GM23338 (cell line): ENCODE measurements around the gene ESR2. TPM values are rescaled to one million over a fixed set of nuclear protein-coding genes. Genes with fewer than 3 reads are reported as not detected.

Source experiments
- ATAC-seq: fragments of 200-7000 bp; cut with Tn5 transposase; 3 replicates; pipeline ENCODE4 v1.9.1; 2020
- DNase-seq: peaks from one replicate; pipeline ENCODE4 v3.0.0-alpha.2; 2015; ENCODE audit warnings: low spot score
- H2AFZ ChIP-seq: fragments of 200-600 bp; sonication (generic); 2 replicates; pipeline ENCODE4 v1.8.0; 2016; ENCODE audit warnings: antibody characterized with exemption, mild to moderate bottlenecking, moderate library complexity
- H3F3A ChIP-seq: fragments of 200-600 bp; sonication (generic); replicated peaks from 2 replicates; pipeline ENCODE4 v1.8.0; 2017; ENCODE audit warnings: antibody characterized with exemption, mixed run types, low read depth
- H3K27ac ChIP-seq: fragments of 200-600 bp; sonication (generic); 2 replicates; pipeline ENCODE4 v1.6.1; 2016; ENCODE audit warnings: low read depth
- H3K27me3 ChIP-seq: fragments of 200-600 bp; sonication (generic); 2 replicates; pipeline ENCODE4 v1.8.0; 2016; ENCODE audit warnings: mild to moderate bottlenecking, mixed run types, moderate library complexity; ENCODE audit not compliant: insufficient read depth
- H3K36me3 ChIP-seq: fragments of 200-600 bp; sonication (generic); 2 replicates; pipeline ENCODE4 v1.8.0; 2016; ENCODE audit warnings: mild to moderate bottlenecking; ENCODE audit not compliant: insufficient read depth
- H3K4me1 ChIP-seq: fragments of 200-600 bp; sonication (generic); 2 replicates; pipeline ENCODE4 v1.8.0; 2016; ENCODE audit warnings: mild to moderate bottlenecking, moderate library complexity; ENCODE audit not compliant: insufficient read depth
- H3K4me2 ChIP-seq: fragments of 200-600 bp; sonication (generic); 2 replicates; pipeline ENCODE4 v1.7.1; 2017; ENCODE audit warnings: mixed run types
- H3K4me3 ChIP-seq: fragments of 200-600 bp; sonication (generic); 2 replicates; pipeline ENCODE4 v1.6.1; 2016; ENCODE audit warnings: mixed run types
- H3K79me2 ChIP-seq: fragments of 200-600 bp; sonication (generic); replicated peaks from 2 replicates; pipeline ENCODE4 v1.8.0; 2017; ENCODE audit warnings: mild to moderate bottlenecking; ENCODE audit not compliant: insufficient read depth
- H3K9me2 ChIP-seq: fragments of 200-600 bp; sonication (generic); 2 replicates; pipeline ENCODE4 v1.8.0; 2017; ENCODE audit not compliant: insufficient read depth
- H4K20me1 ChIP-seq: fragments of 200-600 bp; sonication (generic); replicated peaks from 2 replicates; pipeline ENCODE4 v1.8.0; 2017; ENCODE audit warnings: mild to moderate bottlenecking; ENCODE audit not compliant: insufficient read depth
- H3K27ac Mint-ChIP-seq: 2 replicates; pipeline ENCODE4 v1.8.0; 2020; ENCODE audit warnings: inconsistent platforms, mild to moderate bottlenecking, moderate library complexity, mixed read lengths
- H3K27me3 Mint-ChIP-seq: 3 replicates; pipeline ENCODE4 v1.8.0; 2022; ENCODE audit warnings: low read depth, mild to moderate bottlenecking, moderate library complexity, mixed read lengths, inconsistent platforms; ENCODE audit not compliant: insufficient read depth, poor library complexity
- H3K36me3 Mint-ChIP-seq: 3 replicates; pipeline ENCODE4 v1.8.0; 2021; ENCODE audit warnings: low read depth, mild to moderate bottlenecking, inconsistent platforms, moderate library complexity, mixed read lengths
- H3K4me1 Mint-ChIP-seq: 3 replicates; pipeline ENCODE4 v1.8.0; 2020; ENCODE audit warnings: mild to moderate bottlenecking, inconsistent platforms, mixed read lengths
- H3K4me3 Mint-ChIP-seq: 3 replicates; pipeline ENCODE4 v1.8.0; 2021; ENCODE audit warnings: moderate library complexity, mild to moderate bottlenecking, inconsistent platforms, mixed read lengths
- H3K9me3 Mint-ChIP-seq: 3 replicates; pipeline ENCODE4 v1.8.0; 2020; ENCODE audit warnings: moderate library complexity, mild to moderate bottlenecking, inconsistent platforms, mixed read lengths
- CREB1 ChIP-seq: fragments of 250-450 bp; sonication (Bioruptor Pico); IDR thresholded peaks from 2 replicates; pipeline ENCODE4 v1.5.0; 2020; ENCODE audit warnings: low read depth, mild to moderate bottlenecking, moderate library complexity
- CTCF ChIP-seq, 2 experiments: fragments of 200-600 bp in 1 of 2; sonication (generic) in 1 of 2; conservative IDR thresholded peaks; 2 replicates each; pipeline versions ENCODE4 v1.5.1 to v1.6.1; 2016 to 2017; ENCODE audit warnings: antibody characterized with exemption in 2 of 2, low read depth in 2 of 2, mild to moderate bottlenecking in 2 of 2, moderate library complexity in 1 of 2
- EZH2 ChIP-seq: fragments of 200-600 bp; sonication (generic); IDR thresholded peaks from one replicate; pipeline ENCODE4 v1.8.0; 2017; ENCODE audit warnings: antibody characterized with exemption, mild to moderate bottlenecking, low read depth; ENCODE audit not compliant: unreplicated experiment
- EZH2phosphoT487 ChIP-seq: fragments of 200-600 bp; sonication (generic); IDR thresholded peaks from one replicate; pipeline ENCODE4 v1.8.1; 2018; ENCODE audit warnings: antibody characterized with exemption; ENCODE audit not compliant: unreplicated experiment
- JUNB ChIP-seq: IDR thresholded peaks from one replicate; pipeline ENCODE4 v1.6.1; 2016; ENCODE audit warnings: antibody characterized with exemption; ENCODE audit not compliant: unreplicated experiment
- NANOG ChIP-seq: IDR thresholded peaks from 2 replicates; pipeline ENCODE4 v1.6.1; 2016; ENCODE audit warnings: antibody characterized with exemption, borderline replicate concordance
- POLR2AphosphoS5 ChIP-seq: IDR thresholded peaks from 2 replicates; pipeline ENCODE4 v1.6.1; 2016; ENCODE audit warnings: antibody characterized with exemption, low read depth
- STAT1 ChIP-seq: IDR thresholded peaks from one replicate; pipeline ENCODE4 v1.6.1; 2016; ENCODE audit warnings: antibody characterized with exemption; ENCODE audit not compliant: unreplicated experiment
- ZNF114 ChIP-seq: fragments of 250-450 bp; sonication (Bioruptor Pico); IDR thresholded peaks from 2 replicates; pipeline ENCODE4 v1.5.0; 2020; ENCODE audit warnings: mild to moderate bottlenecking, moderate library complexity
- ZNF331 ChIP-seq: fragments of 250-450 bp; sonication (Bioruptor Pico); IDR thresholded peaks from 2 replicates; pipeline ENCODE4 v1.5.0; 2020; ENCODE audit warnings: low read depth, mild to moderate bottlenecking, moderate library complexity
- polyA plus RNA-seq: library from polyadenylated mRNA; unstranded; fragments of >200 nt; fragmentation: Nextera tagmentation; extraction: Ambion mirVana; gene quantifications from 2 replicates; pipeline ENCODE4 v1.2.1, GENCODE V29; 2016
- total RNA-seq: library from RNA; depleted of rRNA; stranded (reverse); fragments of >200 nt; shearing (Covaris generic); gene quantifications from 2 replicates; pipeline ENCODE4 v1.2.3, GENCODE V29; 2014
- TF ChIP-seq, protein P1 (sequence below): IDR thresholded peaks from 2 replicates; pipeline ENCODE4 v1.6.1; 2016; ENCODE audit warnings: antibody characterized with exemption
- TF ChIP-seq, protein P2 (sequence below): fragments of 250-450 bp; sonication (Bioruptor Pico); IDR thresholded peaks from 2 replicates; pipeline ENCODE4 v1.5.0; 2020; ENCODE audit warnings: mild to moderate bottlenecking, moderate library complexity
- TF ChIP-seq, protein P3 (sequence below): IDR thresholded peaks from one replicate; pipeline ENCODE4 v1.6.1; 2018; ENCODE audit warnings: antibody characterized with exemption; ENCODE audit not compliant: unreplicated experiment

ESR2 gene
- total and polyA plus RNA-seq, 2 experiments from 2014 or later, result 0.58 to 0.59 TPM

- H3K79me2 ChIP-seq, result no peaks in the 10 kb centered on the region
- no peak overlapping the region for H2AFZ ChIP-seq
- no peak overlapping the region for H3K27ac ChIP-seq
- no peaks in the 10 kb centered on the region for H4K20me1 ChIP-seq
- DNase-seq (no peak), ATAC-seq (no peak)
- peaks cover 52% of the 10 kb centered on the region for H3K36me3 Mint-ChIP-seq
- no peak overlapping the region for H3K27ac Mint-ChIP-seq
- no peaks in the 10 kb centered on the region for H3K4me1 Mint-ChIP-seq
- no peaks in the 10 kb centered on the region for H3K9me2 ChIP-seq
- no peaks in the 10 kb centered on the region for H3K4me1 ChIP-seq
- H3K9me3 Mint-ChIP-seq, result no peaks in the 10 kb centered on the region
- TF ChIP-seq NANOG (no peak), JUNB (no peak), ZNF331 (CRISPR knock-in tag) (no peak), CTCF (conservative IDR thresholded peaks at IDR 0.05; ENCODE audit: low read depth in 2 of 2) (no peak), ZNF114 (CRISPR knock-in tag) (no peak), EZH2phosphoT487 (no peak), STAT1 (no peak), EZH2 (no peak), CREB1 (CRISPR knock-in tag) (no peak), POLR2AphosphoS5 (no peak)
- TF ChIP-seq, protein P1, sequence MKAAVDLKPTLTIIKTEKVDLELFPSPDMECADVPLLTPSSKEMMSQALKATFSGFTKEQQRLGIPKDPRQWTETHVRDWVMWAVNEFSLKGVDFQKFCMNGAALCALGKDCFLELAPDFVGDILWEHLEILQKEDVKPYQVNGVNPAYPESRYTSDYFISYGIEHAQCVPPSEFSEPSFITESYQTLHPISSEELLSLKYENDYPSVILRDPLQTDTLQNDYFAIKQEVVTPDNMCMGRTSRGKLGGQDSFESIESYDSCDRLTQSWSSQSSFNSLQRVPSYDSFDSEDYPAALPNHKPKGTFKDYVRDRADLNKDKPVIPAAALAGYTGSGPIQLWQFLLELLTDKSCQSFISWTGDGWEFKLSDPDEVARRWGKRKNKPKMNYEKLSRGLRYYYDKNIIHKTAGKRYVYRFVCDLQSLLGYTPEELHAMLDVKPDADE, result no peak
- TF ChIP-seq, protein P2, sequence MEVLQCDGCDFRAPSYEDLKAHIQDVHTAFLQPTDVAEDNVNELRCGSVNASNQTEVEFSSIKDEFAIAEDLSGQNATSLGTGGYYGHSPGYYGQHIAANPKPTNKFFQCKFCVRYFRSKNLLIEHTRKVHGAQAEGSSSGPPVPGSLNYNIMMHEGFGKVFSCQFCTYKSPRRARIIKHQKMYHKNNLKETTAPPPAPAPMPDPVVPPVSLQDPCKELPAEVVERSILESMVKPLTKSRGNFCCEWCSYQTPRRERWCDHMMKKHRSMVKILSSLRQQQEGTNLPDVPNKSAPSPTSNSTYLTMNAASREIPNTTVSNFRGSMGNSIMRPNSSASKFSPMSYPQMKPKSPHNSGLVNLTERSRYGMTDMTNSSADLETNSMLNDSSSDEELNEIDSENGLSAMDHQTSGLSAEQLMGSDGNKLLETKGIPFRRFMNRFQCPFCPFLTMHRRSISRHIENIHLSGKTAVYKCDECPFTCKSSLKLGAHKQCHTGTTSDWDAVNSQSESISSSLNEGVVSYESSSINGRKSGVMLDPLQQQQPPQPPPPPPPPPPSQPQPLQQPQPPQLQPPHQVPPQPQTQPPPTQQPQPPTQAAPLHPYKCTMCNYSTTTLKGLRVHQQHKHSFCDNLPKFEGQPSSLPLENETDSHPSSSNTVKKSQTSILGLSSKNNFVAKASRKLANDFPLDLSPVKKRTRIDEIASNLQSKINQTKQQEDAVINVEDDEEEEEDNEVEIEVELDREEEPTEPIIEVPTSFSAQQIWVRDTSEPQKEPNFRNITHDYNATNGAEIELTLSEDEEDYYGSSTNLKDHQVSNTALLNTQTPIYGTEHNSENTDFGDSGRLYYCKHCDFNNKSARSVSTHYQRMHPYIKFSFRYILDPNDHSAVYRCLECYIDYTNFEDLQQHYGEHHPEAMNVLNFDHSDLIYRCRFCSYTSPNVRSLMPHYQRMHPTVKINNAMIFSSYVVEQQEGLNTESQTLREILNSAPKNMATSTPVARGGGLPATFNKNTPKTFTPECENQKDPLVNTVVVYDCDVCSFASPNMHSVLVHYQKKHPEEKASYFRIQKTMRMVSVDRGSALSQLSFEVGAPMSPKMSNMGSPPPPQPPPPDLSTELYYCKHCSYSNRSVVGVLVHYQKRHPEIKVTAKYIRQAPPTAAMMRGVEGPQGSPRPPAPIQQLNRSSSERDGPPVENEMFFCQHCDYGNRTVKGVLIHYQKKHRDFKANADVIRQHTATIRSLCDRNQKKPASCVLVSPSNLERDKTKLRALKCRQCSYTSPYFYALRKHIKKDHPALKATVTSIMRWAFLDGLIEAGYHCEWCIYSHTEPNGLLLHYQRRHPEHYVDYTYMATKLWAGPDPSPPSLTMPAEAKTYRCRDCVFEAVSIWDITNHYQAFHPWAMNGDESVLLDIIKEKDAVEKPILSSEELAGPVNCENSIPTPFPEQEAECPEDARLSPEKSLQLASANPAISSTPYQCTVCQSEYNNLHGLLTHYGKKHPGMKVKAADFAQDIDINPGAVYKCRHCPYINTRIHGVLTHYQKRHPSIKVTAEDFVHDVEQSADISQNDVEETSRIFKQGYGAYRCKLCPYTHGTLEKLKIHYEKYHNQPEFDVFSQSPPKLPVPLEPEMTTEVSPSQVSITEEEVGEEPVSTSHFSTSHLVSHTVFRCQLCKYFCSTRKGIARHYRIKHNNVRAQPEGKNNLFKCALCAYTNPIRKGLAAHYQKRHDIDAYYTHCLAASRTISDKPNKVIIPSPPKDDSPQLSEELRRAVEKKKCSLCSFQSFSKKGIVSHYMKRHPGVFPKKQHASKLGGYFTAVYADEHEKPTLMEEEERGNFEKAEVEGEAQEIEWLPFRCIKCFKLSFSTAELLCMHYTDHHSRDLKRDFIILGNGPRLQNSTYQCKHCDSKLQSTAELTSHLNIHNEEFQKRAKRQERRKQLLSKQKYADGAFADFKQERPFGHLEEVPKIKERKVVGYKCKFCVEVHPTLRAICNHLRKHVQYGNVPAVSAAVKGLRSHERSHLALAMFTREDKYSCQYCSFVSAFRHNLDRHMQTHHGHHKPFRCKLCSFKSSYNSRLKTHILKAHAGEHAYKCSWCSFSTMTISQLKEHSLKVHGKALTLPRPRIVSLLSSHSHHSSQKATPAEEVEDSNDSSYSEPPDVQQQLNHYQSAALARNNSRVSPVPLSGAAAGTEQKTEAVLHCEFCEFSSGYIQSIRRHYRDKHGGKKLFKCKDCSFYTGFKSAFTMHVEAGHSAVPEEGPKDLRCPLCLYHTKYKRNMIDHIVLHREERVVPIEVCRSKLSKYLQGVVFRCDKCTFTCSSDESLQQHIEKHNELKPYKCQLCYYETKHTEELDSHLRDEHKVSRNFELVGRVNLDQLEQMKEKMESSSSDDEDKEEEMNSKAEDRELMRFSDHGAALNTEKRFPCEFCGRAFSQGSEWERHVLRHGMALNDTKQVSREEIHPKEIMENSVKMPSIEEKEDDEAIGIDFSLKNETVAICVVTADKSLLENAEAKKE (CRISPR knock-in tag), result no peak
- TF ChIP-seq, protein P3, sequence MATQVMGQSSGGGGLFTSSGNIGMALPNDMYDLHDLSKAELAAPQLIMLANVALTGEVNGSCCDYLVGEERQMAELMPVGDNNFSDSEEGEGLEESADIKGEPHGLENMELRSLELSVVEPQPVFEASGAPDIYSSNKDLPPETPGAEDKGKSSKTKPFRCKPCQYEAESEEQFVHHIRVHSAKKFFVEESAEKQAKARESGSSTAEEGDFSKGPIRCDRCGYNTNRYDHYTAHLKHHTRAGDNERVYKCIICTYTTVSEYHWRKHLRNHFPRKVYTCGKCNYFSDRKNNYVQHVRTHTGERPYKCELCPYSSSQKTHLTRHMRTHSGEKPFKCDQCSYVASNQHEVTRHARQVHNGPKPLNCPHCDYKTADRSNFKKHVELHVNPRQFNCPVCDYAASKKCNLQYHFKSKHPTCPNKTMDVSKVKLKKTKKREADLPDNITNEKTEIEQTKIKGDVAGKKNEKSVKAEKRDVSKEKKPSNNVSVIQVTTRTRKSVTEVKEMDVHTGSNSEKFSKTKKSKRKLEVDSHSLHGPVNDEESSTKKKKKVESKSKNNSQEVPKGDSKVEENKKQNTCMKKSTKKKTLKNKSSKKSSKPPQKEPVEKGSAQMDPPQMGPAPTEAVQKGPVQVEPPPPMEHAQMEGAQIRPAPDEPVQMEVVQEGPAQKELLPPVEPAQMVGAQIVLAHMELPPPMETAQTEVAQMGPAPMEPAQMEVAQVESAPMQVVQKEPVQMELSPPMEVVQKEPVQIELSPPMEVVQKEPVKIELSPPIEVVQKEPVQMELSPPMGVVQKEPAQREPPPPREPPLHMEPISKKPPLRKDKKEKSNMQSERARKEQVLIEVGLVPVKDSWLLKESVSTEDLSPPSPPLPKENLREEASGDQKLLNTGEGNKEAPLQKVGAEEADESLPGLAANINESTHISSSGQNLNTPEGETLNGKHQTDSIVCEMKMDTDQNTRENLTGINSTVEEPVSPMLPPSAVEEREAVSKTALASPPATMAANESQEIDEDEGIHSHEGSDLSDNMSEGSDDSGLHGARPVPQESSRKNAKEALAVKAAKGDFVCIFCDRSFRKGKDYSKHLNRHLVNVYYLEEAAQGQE, result no peak
- H3K4me3 ChIP-seq, result no peak overlapping the region
- peaks cover 32% of the 10 kb centered on the region; the same call in 1 of the 2 replicates for H3K36me3 ChIP-seq
- H3K27me3 ChIP-seq, result no peaks in the 10 kb centered on the region
- H3K4me2 ChIP-seq, result no peak overlapping the region
- H3F3A ChIP-seq, result no peaks in the 10 kb centered on the region
- no peak overlapping the region for H3K4me3 Mint-ChIP-seq
- no peaks in the 10 kb centered on the region for H3K27me3 Mint-ChIP-seq
These were observed 68.9 kb downstream of the ESR2 start for GRCh38 chr14:64225151-64225757.
